Hematopoietic multipotent progenitor cell treated with erythropoietin and hydrocortisone succinate and interleukin-3 and kit ligand, for 15 days (in vitro differentiated cells): ENCODE measurements around the gene PNMA1.

Source experiments
- DNase-seq: peaks from one replicate; pipeline ENCODE4 v3.0.0-alpha.2; 2015; ENCODE audit warnings: low spot score

PNMA1 gene

GRCh38 chr14:73736842-73737241 is 22.7 kb upstream of the PNMA1 start:
- DNase-seq = no peak

DNA sequence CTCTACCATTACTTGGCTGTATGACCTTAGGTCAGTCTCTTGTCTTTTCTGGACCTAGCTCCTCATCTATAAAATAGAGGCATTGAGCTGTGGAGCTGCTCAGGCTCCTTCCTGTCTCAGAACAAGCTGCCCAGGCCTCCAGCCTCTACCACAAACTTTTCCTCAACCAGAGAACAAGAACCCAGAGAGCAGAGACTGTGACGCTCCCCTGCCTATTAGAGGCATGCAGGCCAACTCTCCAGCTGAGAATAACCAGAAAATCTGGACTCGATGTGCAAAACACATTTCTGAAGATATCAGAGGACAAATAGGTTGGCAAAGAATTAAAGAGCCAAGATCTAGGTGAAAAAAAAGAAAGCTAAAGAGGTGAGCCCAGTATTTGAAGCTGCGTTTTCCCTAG is 17.8 kb upstream of the PNMA1 start:
- no peak for DNase-seq

DNA sequence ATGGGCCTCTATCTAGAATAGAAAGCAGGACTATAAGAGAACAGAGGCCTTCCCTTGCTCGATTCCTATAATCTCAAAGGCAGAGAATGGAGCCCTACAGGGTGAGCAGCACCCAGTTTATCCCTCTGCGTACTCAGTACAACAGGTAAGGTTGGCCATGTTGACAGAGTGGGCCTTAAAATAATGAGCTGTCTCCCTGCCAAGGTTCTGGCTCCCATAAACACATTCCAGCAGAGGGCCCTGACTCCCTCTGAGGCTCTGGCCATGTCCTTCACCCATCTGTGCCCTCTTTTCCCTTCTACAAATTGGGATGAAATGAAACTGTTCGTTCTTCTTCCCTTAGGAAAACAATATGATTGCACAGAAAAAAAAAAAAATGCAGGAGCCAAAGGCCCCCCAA is 16.9 kb upstream of the PNMA1 start:
- DNase-seq = no peak

GRCh38 chr14:73729556-73730265 is 15.5 kb upstream of the PNMA1 start:
- DNase-seq = no peak

DNA sequence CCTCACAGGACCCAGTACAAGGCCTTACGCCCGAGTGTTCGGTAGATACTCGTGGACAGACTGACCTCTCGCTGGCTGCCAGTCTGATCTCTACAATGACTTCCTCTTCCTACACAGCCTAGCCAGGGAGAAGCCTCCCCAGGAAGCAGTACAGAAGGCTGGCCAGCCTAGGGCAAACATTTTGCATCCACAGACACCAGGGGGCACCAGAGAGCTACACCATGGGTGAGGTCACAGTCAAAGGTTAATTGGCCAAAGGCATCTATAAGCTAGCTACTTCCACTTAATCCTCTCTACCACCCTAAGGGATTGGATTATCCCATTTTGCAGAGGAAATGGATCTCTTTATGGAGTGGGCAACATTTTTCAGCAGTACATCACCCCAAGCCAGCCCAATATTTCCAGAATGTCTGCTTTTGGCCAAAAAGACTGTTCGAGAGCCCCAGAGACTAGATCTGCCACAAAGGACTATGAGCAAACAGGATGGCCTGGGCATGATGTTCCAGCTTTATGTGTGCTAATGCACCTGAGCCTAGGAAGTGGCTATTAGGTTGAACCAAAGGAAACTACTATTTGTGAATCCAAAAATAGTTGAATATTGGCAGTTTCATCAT is 14.6 kb upstream of the PNMA1 start:
- peak; percentile 92 for DNase-seq

GRCh38 chr14:73727166-73727565 is 13.0 kb upstream of the PNMA1 start:
- DNase-seq = no peak

DNA sequence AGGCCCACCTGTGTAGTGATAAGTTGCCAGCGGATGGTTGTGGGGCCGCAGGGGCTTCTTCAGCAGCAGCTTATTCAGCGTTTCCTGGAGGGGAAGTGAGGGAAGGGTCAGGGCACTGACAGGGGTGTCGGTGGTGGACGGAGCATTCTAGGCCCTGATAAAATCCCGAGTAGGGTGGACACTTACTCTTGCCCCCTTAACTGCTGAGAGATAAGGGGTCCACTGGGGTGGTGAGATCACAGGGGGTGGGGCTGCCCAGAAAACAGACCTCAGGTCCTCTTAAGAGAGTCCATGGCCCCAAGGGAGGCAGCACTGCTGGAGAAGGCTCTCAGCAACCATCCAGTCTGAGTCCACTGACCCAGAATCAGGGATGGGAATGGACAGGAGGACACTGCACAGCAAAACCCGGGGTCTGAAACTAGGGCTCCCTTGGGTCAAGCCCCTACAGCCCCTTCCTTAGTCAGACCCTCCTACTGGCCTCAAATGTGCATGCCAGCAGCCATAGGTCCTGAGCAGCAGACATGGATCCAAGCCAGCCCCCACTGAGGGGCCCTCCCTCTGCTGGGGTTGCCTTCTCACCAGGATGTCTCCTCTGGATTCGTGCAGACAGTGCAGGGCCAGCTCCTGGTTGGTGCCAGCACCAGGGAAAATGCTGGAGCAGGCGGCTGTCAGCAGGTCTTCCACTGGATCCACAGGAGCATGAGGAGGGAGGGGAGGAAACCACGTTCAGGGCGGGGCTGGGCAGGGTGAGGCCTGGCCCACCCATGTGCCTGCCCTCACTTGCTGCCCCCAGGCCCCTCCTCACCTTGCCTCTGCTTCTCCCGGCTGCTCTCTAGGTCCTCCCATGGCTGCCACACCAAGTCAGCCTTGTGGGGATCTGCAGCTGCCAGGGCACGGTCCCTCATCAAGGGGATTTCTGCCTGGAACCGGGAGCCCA is 12.1 kb upstream of the PNMA1 start:
- DNase-seq = no peak

DNA sequence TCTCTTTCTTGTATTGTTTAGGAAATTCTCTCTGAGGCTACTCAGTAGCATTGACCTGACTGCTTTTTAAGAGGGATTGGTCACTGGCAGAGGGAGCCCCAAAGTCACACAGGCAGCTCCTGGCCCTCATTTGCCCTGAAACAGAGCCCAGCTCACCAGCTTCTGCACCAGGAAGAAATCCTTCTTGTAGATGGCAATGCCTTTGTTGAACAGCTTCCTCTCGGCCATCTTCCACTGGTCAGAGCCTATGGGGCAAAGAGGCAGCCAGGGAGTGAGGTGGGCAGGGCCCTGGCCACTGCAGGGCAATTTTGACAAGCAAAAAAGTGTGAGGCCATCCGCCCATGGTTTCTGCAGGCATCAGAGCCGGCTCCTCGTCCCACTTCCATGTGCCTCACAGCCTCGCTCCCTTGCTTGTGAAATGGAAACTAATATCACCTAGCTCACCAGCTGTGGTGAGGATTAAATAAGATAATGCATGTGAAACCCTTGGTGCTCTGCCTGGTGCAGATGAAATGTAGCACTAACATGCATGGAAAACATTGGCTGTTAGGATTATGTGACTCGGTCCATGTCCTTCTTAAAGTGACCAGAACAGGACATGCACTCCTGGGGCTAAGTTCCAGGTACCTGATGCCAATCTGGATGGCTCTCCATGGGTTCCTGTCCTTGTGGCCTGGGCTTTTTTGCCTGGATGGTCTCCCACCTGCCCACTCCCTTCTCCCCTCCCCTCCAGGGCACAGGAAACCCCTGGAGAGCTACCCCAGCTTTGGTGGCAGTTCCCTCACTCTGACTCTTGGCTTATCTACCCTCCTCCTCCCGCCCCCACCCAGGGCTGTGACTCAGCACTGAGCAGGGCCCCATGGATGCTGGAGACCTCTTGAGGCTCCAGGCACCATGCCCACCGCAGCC is 11.2 kb upstream of the PNMA1 start:
- DNase-seq = peak; percentile 85

DNA sequence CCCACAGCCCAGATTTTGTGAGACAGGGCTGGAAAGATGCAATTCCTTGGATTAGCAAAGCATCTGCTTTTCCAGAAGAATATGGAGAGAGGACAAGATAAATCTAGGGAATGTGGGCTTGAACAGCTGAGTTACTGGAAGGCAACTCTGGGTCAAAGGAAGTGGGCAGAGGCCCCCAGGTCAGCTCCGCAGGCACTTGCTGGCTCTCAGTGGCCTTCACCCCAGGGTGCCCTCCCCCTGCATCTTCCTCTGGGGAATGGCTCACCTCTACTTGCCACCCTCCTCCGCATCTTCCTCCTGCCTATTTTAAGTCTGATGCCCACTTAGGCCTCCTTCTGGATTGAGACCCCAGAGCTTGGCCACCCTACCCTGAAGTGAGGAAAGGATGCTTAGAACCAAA is 10.5 kb upstream of the PNMA1 start:
- DNase-seq = no peak

GRCh38 chr14:73723797-73724661 is 9.8 kb upstream of the PNMA1 start:
- DNase-seq = no peak

DNA sequence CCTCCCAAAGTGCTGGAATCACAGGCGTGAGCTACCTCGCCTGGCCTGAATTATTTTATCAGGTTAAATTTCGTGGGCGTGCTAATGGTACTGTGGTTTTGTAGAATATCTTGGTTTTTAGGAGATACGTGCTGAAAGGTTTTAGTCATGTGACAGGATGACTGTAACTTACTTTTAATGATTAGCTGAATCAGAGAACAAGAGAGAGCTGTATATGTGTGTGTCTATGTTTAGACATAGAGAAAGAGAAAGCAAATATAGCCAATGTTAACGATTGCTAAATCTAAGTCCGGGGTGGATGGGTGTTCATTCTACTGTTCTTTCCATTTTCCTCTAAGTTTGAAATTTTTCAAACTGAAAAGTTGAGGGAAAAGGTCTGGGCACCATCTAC is 9.2 kb upstream of the PNMA1 start:
- DNase-seq = no peak

GRCh38 chr14:73722581-73722980 is 8.4 kb upstream of the PNMA1 start:
- DNase-seq = no peak

DNA sequence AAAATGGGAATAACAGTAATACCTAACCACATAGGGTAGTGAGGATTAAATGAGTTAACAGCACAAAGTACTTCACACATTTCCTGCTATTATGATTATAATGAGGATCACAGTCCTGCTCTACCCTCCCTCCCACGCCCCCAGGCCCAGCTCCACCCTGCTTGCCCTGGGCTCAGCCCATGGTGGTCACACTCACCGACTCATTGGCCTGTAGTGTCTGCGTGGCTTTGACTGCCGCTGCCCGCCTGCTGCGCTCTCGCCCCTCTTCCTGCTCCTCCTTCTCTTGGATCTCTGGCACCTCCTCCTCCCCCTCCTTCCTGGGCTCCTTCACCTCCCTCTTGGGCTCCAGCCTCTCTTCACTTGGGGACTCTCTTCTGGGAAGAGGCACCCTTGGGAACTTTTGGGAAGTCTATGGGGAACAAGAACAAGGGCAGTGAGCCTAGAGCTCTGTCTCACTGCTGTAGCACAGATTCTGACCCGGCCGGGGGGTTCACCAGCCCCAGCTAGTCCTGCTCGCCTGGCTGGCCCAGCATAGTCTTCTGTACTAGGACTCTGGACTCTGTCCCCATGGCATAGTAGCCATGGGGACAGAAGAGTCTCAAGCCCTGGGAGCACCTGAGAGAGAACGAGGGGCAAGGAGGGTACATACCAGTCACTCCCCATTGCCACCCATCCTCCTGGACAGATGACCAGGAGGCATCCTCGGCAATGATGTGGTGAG is 7.1 kb upstream of the PNMA1 start:
- no peak for DNase-seq

DNA sequence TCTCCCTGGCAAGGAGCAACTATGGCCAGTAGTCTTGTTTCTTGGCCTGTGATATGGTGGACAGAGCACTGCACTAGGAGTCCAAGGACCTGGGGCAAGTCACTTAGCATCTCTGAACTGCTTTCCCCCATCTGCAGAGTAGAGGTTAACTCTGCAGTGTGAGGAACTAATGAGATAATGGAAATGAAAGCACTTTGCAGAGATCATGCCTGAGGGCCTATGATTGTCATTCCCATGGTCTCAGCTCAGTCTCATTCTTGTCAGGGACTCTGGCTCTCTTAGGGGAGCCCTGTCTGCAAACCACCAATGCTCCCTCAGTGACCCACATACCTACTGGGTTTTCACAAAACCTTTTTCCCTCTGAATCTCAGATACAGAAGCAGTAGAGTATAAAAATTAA is 6.5 kb upstream of the PNMA1 start:
- DNase-seq = no peak

DNA sequence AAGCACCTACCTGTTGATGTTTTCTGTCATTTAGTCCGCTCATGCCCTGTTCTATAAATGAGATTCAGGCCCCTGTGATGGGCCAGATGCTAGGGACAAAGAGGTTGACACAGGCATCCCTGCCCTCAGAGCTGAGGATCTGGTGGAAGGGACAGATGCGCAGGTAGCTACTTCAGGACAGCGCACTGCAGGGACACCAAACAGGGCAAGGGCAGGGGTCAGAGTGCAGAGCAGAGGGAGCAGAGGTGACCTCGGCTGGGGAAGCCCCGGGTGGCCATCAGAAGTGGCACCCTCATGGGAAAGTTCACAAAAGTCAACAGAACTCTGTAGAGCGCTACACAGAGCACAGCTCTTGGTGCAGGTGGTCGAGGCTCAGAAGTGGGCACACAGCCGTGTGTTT is 5.6 kb upstream of the PNMA1 start:
- no peak for DNase-seq

DNA sequence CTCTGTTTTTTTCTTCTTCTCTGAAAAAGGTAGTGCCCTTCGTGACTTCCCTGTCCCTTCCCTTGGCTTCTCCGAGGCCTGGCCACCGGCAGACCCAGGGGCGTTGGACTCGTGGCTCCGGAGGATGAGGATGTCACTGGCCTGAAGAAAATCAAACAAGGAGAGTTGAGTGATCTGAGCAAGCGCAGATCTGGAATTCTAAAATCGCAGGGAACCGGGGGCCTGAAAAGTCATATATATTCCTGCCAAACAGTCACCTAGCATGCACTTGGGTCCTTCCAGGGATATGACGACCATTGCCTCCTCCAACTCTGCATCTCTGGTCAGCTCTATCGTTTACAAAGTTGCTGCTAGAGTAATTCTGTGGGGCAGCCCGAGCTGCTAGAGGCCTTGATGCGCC is 5.2 kb upstream of the PNMA1 start:
- no peak for DNase-seq

GRCh38 chr14:73718418-73719251 is 4.5 kb upstream of the PNMA1 start:
- no peak for DNase-seq

GRCh38 chr14:73717711-73718417 is 3.7 kb upstream of the PNMA1 start:
- DNase-seq = no peak

DNA sequence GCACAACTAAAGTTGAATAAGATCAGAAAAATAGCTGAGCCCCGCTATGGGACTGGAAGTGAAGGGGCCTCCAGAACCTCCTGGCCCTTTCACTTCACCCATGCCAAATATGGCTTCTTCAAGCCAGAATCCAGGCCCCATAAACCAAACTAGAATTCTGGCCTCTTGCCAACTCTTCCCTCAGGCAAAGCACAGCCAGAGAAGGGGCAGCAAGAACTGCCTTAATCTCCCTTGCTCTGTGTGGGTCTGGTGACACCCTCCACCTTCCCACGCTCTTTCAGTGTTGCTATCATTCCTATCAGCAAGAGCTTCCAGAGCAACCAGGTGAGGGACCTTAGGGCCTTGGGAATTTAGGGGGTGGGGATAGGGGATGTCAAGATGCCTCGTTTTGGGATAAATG is 3.1 kb upstream of the PNMA1 start:
- DNase-seq = no peak
